H1 (cell line): ENCODE measurements around the gene SLC25A24.

Experiments used
- EP300 ChIP-seq, 2 experiments: IDR thresholded peaks; 1 replicate in 1 of 2; 2 replicates in 1 of 2; pipeline ENCODE4 v1.6.1; 2011 to 2012; ENCODE audit warnings: low read depth in 2 of 2, low read length in 2 of 2, mild to moderate bottlenecking in 2 of 2, borderline replicate concordance in 1 of 2, inconsistent platforms in 1 of 2, moderate library complexity in 1 of 2
- POLR2A ChIP-seq, 2 experiments: IDR thresholded peaks; 1 replicate in 1 of 2; 2 replicates in 1 of 2; pipeline ENCODE4 v1.6.1; 2011; ENCODE audit warnings: low read depth in 2 of 2, low read length in 2 of 2, mild to moderate bottlenecking in 2 of 2; ENCODE audit errors: control extremely low read depth in 1 of 2
- POLR2AphosphoS5 ChIP-seq: IDR thresholded peaks from 2 replicates; pipeline ENCODE4 v1.6.1; 2011; ENCODE audit warnings: low read depth, low read length
- TF ChIP-seq, protein P1 (sequence below), 3 experiments: IDR thresholded peaks; 1 replicate in 2 of 3; 2 replicates in 1 of 3; pipeline versions ENCODE4 v1.5.1 to v1.6.1; 2011; ENCODE audit warnings: low read length in 3 of 3, mild to moderate bottlenecking in 3 of 3, inconsistent platforms in 2 of 3, low read depth in 1 of 3, moderate library complexity in 1 of 3; ENCODE audit not compliant: insufficient read depth in 1 of 3; ENCODE audit errors: control extremely low read depth in 1 of 3

- TF ChIP-seq EP300 (IDR thresholded peaks at IDR 0.05; ENCODE audit: borderline replicate concordance in 1 of 2, low read depth in 2 of 2, low read length in 2 of 2) (no peak), POLR2A (IDR thresholded peaks at IDR 0.05; ENCODE audit: control extremely low read depth in 1 of 2, low read depth in 2 of 2, low read length in 2 of 2) (no peak), POLR2AphosphoS5 (no peak)
- TF ChIP-seq, protein P1, sequence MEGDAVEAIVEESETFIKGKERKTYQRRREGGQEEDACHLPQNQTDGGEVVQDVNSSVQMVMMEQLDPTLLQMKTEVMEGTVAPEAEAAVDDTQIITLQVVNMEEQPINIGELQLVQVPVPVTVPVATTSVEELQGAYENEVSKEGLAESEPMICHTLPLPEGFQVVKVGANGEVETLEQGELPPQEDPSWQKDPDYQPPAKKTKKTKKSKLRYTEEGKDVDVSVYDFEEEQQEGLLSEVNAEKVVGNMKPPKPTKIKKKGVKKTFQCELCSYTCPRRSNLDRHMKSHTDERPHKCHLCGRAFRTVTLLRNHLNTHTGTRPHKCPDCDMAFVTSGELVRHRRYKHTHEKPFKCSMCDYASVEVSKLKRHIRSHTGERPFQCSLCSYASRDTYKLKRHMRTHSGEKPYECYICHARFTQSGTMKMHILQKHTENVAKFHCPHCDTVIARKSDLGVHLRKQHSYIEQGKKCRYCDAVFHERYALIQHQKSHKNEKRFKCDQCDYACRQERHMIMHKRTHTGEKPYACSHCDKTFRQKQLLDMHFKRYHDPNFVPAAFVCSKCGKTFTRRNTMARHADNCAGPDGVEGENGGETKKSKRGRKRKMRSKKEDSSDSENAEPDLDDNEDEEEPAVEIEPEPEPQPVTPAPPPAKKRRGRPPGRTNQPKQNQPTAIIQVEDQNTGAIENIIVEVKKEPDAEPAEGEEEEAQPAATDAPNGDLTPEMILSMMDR (IDR thresholded peaks at IDR 0.05; ENCODE audit: control extremely low read depth in 1 of 3, insufficient read depth in 1 of 3, low read depth in 1 of 3, low read length in 3 of 3), result no peak
Measured at GRCh38 chr1:108152782-108153222, 47.3 kb downstream of the SLC25A24 start.
